Right ventricle myocardium inferior (tissue), 1 donor: ENCODE measurements around the gene FRAS1. TPM values are rescaled to one million over a fixed set of nuclear protein-coding genes. Genes with fewer than 3 reads are reported as not detected.
"Not testable (repeated sequence)": the region's sequence is repeated elsewhere in the genome, so short reads cannot be mapped to it uniquely, and the experiment has no call there.

Experiments
- ATAC-seq: fragments of 200-7000 bp; cut with Tn5 transposase; one replicate; pipeline ENCODE4 v1.9.1; 2020; ENCODE audit warnings: mild to moderate bottlenecking, moderate library complexity
- DNase-seq: peaks from one replicate; pipeline ENCODE4 v3.0.0; 2021; ENCODE audit errors: missing footprints
- intact Hi-C: fragments of 100-400 bp; cut with DNase I; formaldehyde crosslinking; loops from one replicate; pipeline ENCODE4 v1.11.0; 2022
- long read RNA-seq: library from polyadenylated mRNA; unstranded; transcript quantifications from one replicate; pipeline ENCODE4 v2.0.0, GENCODE V29; 2021
- total RNA-seq: library from RNA; stranded (reverse); fragmentation: NEBNext Ultra II Directional; extraction: Animal tissue kit (Norgen Biotek cat#: 25700); gene quantifications from one replicate; pipeline ENCODE4 v1.2.1, GENCODE V29; 2021
- donor health status: DM: no; HTN: yes; CAD: no; lungs with severe emphysema.

FRAS1 gene, protein sequence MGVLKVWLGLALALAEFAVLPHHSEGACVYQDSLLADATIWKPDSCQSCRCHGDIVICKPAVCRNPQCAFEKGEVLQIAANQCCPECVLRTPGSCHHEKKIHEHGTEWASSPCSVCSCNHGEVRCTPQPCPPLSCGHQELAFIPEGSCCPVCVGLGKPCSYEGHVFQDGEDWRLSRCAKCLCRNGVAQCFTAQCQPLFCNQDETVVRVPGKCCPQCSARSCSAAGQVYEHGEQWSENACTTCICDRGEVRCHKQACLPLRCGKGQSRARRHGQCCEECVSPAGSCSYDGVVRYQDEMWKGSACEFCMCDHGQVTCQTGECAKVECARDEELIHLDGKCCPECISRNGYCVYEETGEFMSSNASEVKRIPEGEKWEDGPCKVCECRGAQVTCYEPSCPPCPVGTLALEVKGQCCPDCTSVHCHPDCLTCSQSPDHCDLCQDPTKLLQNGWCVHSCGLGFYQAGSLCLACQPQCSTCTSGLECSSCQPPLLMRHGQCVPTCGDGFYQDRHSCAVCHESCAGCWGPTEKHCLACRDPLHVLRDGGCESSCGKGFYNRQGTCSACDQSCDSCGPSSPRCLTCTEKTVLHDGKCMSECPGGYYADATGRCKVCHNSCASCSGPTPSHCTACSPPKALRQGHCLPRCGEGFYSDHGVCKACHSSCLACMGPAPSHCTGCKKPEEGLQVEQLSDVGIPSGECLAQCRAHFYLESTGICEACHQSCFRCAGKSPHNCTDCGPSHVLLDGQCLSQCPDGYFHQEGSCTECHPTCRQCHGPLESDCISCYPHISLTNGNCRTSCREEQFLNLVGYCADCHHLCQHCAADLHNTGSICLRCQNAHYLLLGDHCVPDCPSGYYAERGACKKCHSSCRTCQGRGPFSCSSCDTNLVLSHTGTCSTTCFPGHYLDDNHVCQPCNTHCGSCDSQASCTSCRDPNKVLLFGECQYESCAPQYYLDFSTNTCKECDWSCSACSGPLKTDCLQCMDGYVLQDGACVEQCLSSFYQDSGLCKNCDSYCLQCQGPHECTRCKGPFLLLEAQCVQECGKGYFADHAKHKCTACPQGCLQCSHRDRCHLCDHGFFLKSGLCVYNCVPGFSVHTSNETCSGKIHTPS (N-terminal part only)
- 2.2 TPM for total RNA-seq
- long read RNA-seq = 0 reads

DNA sequence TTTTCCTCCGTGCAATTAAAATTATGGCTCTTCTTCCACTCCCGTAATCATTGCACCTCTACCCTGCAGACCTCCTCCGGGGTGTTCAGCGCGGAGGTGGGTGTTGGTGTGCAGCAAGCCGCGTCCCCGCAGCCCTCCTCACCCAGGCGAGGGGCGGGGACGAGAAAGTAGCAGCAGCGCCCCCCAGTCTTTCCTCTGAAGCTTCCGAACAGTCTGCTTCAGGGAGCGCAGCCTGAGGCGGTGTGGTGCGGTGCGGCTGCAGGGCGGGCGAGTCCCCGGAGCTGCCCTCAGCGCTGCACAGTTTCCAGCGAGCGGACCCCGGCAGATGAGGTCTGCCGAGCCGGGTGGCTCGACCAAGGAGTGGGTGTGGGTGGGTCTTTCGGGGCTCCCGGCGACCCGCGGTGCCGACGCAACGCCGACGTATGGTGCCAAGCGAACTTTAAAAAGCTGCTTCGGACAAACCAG, at the start of gene FRAS1:
TSS of gene FRAS1 (plus strand) at position 189 of the 465 bp plus-strand sequence. CDS start 687 bp downstream, outside the sequence.
- peak; percentile 59 for ATAC-seq
- DNase-seq = peak; percentile 61
- intact Hi-C loops = loop anchor here (5.0 to 10.0 kb wide), 3 partner anchors 45 to 238 kb away; no protein-coding TSS in a partner anchor

DNA sequence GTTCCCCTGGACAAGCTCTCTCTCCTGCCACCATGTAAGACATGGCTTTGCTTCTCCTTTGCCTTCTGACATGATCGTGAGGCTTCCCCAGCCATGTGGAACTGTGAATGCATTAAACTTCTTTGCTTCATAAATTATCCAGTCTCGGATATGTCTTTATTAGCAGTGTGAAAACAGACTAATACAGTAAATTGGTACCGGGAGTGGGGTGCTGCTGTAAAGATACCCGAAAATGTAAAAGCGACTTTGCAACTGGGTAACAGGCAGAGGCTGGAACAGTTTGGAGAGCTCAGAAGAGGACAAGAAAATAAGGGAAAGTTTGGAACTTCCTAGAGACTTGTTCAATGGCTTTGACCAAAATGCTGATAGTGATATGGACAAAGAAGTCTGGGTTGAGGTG, 46.1 kb upstream of the FRAS1 start:
- ATAC-seq, DNase-seq, intact Hi-C loops: not testable (repeated sequence)

DNA sequence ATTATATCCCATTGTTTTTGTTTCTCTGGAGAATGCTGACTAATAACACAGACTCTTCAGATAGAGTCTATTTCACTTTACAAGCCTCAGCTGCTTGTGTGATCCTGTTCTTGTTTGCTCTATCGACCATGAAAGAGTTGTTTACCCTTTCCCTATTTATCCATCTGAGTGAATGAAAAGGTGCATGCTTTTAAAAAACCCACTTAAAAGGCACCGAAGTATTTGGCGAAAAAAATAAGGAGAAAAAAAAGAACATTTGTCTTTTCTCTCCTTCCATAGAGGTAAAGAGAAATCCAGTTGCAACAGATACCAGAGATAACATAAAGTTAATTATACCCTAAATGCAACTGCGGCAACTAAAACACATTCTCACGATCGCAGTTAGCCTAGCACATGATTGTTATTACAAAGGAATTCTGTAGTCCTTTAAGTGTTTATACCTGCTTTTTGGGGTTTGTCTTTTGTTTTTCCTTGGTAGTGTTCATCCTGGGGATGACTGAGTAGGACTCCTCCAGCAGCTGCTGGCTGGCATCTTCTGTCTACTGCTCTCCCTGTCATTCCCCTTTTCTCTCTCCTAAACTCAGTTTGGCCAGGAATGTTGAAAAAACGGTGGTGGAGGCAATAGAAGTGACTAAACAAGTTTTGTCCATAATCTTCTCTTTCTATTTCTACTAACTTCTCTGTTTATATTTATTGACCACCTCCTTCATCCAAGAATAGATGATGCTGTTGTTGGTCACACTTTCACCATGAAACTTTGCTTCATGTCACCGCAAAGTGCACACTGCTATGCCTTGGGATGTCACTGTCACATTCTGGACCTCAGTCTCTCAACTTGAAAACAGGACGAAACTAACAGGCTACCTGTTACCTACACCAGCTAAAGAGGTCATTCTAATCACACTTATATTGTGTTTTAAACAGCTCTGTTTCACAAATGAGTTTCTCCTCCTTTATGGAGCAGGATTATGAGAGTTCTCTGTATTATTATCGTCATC, 41.9 kb upstream of the FRAS1 start:
- DNase-seq = no peak
- intact Hi-C loops = no loop called here
- ATAC-seq = no peak

DNA sequence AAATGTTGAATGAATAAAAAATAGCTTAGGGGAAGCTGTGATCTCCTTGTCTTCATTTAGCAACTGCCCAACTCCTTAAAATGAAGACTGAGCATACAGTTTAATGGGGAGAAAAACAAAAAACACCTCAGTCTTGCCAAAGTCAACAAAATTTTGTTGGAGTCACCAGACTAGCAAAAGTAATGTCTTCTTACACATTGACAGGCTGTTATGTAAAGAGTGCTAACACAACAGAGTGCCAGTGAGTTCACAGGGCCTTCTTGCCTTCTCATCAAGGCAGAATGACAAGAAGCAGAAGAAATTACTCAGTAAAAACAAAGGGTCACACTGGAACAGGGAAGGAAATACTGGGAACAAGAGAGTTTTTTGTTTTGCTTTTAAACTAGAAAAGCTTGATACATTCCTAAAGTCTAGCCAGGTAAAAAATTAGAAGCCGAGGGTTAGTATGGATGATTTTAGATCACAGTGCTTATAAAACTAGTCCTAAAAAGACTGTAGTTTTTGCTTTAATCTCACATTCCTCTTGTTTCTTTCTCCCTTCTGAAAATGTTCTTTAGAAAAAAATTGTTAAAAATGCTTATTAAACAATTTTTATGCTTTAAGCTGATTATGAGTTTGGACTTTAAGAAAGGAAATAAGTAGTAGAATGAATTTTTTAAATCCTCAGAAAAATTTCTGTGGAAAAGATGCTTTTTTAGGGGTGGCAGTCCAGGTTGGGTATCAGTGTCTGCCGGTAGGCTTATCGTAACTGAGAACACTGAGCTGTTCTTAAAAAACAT, 38.7 kb upstream of the FRAS1 start:
- ATAC-seq (no peak), DNase-seq (no peak)
- intact Hi-C loops = no loop called here

DNA sequence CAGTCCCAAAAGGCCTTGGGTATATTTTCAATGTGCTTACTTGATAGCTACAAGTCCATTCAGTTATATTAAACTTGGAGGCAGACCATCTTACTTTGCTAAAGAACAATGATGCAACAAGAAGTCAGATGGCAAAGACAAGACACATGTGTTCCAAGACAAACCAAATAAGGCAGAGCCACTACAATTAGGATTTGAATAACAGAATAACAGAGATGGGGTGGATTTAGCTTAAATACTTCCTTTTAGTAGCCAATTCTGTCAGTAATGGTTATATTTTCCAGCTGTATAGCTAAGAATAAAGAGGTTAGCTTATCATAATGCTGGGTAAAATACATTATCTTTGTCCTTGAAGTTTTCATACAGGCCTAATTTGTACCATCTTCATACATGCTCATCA, 37.7 kb upstream of the FRAS1 start:
- no peak for ATAC-seq
- intact Hi-C loops = no loop called here
- no peak for DNase-seq

DNA sequence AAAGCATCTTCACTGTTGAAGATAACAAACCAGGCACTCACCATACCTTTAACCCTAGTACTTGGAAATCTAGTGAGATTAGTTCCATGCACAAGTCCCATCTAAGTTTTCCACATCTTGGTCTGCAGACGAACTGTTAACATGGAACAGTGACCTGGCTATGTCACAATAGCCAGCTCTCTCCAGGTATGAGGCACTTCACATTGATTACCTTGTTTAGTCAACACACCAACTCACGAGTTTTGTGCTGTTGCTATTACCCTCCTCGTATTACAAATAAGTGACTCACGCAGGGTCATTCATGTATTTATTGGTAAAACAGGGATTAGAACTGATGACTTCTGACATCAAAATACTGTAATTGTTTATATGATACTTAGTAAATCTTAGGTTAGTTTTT, 36.4 kb upstream of the FRAS1 start:
- ATAC-seq = no peak
- intact Hi-C loops = no loop called here

DNA sequence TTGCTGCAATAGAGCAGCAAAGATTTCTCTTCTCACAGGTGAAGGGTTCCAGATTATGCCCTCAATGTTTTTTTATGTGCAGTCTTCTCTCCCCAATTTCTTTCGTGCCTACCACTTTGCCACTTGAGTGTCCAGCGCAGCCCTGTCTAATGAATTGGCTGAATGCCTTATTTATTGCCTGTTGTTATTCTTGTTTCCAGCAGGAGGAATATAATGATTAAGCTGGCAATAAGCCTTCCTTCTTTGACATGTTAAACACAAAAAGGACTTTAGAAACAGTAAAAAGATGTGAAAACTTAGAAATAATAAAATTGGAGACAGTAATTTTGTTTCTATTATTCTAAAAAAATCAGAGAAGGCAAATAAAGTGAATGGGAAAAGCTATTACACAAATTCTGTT, 34.6 kb upstream of the FRAS1 start:
- intact Hi-C loops = no loop called here
- DNase-seq (no peak), ATAC-seq (no peak)

More for the DNA sequence above, 36.4 kb upstream of the FRAS1 start:
- no peak for DNase-seq

DNA sequence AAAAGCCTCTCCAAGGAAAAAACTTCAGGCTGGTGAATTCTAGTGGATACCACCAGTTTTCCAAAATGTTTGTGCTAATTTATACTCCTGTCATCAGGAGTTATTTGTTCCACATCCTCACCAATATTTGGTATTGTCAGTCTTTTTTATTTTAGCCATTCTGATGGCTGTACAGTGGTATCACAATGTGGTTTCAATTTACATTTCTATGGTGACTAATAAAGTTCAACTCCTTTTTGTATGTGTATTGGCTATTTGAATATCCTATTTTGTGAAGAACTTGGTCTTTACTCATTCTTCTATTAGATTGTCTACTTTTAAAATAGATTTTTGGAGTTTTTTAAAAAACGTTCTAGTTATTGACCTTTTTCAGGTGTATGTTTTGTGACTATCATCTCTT, 33.0 kb upstream of the FRAS1 start:
- intact Hi-C loops = no loop called here

DNA sequence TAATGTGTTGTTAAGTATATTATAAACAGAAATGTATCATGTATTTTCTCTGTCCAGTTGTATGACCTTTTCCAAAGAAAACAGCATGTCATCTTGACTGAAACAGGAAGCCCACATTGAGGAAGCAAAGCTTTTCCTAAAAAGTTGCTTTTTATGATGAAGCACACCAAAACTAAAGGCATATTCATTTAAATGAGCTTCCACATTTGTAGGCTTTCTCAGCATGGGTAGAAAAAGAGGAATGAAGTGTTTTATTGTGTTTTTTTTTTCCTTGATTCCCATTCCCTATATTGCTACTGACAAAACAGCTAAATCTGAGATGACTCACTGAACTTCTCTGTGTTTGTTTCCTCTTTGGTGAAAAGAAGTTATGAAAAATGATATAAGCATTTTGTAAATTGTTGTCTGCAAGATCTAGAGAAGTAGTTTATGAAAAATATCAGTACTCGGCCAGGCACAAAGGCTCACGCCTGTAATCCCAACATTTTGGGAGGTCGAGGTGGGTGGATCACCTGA, 32.5 kb upstream of the FRAS1 start:
- ATAC-seq = no peak
- intact Hi-C loops = no loop called here
- no peak for DNase-seq

More for the DNA sequence above, 33.0 kb upstream of the FRAS1 start:
- no peak for ATAC-seq
- DNase-seq = no peak

DNA sequence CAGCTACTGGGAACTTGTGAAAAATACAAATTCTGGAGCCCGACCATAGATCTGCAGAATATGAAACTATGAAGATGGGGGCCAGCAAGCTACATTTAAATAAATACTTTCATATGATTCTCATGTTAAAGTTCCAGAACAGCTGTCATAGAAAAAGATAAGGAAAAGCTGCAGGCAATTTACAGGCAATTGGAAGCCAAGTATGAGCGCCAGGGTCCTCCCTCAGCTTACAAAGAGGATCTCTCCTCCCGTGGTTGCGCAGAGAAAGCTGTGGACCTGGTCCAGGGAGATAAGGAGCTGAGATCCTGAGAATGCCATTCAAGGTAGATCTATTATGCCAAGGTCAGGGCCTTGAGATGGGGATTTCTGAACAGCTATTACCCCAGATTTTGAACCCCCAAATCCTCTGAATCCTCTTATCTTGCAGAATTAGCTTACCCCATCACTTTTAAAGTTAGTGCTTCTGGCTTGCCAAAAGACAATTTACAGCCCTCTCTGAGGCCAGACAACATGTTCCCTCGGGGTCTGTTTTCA, 25.6 kb upstream of the FRAS1 start:
- intact Hi-C loops = no loop called here
- no peak for ATAC-seq
- DNase-seq = no peak

DNA sequence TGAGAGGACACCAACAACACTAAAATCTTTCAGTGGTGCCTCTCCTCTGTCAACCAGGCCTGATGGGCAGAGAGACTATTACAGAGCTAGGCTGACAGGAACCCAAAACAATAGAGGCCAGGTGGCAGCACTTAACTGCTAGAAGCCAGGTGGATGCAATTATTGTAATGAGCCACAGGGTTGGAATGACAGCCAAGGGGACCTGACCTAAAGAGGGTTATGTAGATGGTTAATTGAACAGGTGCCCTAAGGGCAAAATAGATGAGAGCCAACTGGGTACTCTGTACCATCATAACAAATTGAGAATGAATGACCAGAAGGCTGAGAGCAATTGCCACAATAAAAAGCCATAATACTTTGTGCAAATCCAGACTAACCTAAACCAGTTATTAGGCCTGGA, 24.7 kb upstream of the FRAS1 start:
- ATAC-seq = no peak

DNA sequence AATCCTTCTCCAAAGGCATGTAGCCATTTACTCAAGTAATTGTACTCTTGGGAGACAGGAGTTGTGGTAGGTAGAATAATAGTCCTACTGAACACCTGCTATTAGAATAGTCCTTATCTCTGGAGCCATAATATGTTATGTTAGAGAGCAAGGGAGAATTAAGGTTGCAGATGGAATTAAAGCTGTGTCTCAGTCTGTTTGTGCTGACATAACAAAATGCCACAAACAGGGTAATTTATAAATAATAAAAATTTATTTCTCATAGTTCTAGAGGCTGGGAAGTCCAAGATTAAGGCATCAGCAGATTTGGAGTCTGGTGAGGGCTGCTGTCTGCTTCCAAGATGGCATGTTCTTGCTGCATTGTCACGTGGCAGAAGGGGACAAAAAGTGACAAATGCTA, 24.2 kb upstream of the FRAS1 start:
- intact Hi-C loops = no loop called here
- DNase-seq = no peak
- no peak for ATAC-seq

More for the DNA sequence above, 24.7 kb upstream of the FRAS1 start:
- intact Hi-C loops = no loop called here
- DNase-seq = no peak

DNA sequence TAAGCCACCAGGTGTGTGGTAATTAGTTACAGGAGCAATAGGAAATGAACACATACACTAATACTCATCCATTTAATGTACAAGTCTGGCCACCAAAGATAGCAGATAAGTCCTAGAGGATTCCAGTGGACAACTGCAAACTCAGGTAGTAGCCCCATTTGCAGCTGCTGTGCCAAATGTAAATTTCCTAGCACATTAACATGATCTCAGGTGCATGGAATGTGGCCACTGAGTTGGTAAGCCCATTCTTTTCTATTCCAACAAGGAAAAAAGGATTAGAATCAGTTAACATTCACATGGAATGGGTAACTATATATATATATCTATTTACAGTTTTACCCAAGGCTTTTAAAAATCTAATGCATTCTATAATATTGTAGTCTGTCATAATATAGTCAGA, 23.3 kb upstream of the FRAS1 start:
- intact Hi-C loops = no loop called here

DNA sequence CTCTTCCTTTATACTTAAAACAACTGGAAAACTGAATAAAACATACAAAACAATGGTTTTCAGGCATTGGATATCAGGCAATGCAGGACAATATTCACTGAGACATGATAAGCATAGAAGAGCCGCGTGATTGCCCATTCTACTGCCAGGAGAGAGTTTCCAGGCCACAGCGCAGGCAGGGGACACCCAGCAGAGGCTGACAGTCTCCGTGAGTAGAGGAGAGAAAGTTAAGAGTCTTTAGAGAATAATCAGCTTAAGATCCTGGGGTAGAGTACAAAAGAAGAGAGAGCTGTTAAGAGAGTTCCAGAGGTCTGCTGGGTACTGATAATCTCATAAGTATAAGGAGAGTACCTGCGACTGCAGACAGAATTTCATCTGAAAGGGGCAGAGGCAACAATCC, 18.4 kb upstream of the FRAS1 start:
- intact Hi-C loops = no loop called here
- ATAC-seq (no peak), DNase-seq (no peak)

More for the DNA sequence above, 23.3 kb upstream of the FRAS1 start:
- DNase-seq = no peak
- no peak for ATAC-seq

DNA sequence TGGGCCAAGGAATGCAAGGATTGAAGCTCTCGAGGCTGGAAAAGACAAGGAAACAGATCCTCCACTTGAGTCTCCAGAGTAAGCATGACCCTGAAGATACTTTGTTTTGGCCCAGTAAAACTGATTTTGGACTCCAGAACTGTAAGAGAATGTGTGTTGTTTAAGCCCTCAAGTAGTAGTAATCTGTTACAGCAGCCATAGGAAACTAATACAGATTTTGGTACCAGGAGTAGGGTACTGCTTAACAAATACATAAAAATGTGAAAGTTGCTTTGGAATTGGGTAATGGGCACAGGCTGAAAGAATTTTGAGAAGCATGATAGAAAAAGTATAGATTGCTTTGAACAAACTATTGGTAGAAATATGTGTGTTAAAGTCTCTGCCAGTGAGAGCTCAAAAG, 17.4 kb upstream of the FRAS1 start:
- no peak for ATAC-seq
- intact Hi-C loops = no loop called here
- no peak for DNase-seq

DNA sequence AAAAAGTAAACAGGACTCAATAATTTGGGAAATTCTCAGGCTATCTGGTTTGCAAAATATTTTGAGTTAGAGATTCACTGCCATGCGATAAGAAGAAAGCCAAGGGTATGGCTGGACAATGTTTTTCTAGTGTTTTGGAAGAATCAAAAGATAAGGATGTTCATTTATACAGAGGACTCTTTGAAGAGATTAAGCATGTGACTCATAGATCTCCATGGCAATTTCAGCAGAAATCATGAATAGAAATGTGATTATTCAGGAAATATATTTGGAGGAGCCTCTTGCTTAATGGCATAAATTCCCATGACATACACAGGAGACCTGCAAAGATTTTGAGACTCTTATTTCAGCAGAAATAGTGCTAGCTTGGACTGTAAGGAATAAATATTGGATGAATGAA, 16.7 kb upstream of the FRAS1 start:
- peak; percentile 23 for ATAC-seq
- intact Hi-C loops = no loop called here
- no peak for DNase-seq

DNA sequence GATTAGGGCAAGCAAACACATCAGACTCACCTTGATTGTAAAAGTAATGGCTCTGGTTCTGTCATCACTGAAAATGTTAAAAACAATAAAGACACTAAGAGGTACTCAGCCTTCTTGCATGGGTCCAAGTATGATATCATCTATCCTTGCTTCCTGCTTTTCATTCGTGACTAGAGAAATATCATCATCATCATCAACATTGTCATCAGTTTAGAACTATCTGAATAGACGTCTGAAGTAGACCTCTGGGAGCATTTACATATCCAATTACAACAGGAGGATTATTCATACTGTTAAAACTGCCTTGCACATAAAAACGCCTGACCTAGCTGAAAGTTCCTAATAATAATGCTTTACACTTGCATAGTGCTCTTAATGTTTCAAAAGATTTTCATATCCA, 9.8 kb upstream of the FRAS1 start:
- no peak for ATAC-seq
- no peak for DNase-seq
- intact Hi-C loops = no loop called here
